ENCODE results near the gene ZSCAN10. TPM values are rescaled to one million over a fixed set of nuclear protein-coding genes. Genes with fewer than 3 reads are reported as not detected.

Gene ZSCAN10
- total RNA-seq, 1 experiment from 2014 or later: 0.76 TPM

DNA sequence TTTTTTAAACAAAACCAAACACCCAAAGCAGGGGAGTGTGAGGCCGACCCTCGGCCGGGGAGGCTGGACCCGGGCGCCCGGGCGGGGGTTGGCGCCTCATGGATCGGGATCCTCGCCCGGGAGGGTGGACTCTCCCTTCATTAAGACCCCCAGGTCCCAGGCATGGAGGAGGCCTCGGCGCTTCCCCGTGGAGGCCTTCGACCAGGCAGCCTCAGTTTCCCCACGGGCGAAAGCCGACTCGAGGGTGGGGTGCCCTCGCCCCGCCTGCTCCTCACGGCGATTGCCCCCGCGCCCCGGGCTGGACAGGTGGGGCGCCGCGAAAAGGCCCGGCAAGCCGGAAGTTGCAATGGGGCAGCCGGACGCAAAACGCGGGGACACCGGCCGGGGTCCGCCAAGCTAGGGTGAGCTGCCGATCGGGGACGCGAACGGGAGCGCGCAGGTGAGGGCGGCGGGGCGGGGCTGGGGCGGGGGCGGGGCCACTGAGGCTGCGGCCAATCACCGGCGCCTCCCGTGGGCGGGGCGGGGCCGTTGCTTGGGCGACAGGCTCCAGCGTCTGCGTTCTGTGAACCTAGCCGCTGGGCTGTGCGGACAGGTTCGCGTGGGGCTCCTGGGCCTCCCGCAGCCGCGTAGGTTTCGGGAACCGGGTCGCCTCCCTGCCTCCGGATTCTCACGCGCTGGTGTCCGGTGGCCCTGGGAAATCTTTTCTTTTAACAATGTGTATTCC is 7.3 kb upstream of the ZSCAN10 start (continued):
- TF ChIP-seq ZNF274 (IDR thresholded peaks at IDR 0.05; ENCODE audit: low read depth, low read length) (no peak), YY1 (IDR thresholded peaks at IDR 0.05; ENCODE audit: extremely low read depth, insufficient replicate concordance, low read depth, low read length) (peak; percentile 74), EGR1 (IDR thresholded peaks at IDR 0.05; ENCODE audit: low read depth) (peak; percentile 49; the same call in 1 of the 2 replicates), FOSL1 (IDR thresholded peaks at IDR 0.05; ENCODE audit: low read depth) (no peak), TCF7L2 (IDR thresholded peaks at IDR 0.05; ENCODE audit: borderline replicate concordance, extremely low read depth, insufficient read depth, insufficient read length) (peak; percentile 68), CBX3 (IDR thresholded peaks at IDR 0.05; ENCODE audit: low read depth) (0 out of 2 replicates have a peak, but pooled peaks have one; percentile 14), POLR2A (IDR thresholded peaks at IDR 0.05; ENCODE audit: borderline replicate concordance, extremely low read depth, insufficient read depth, insufficient read length) (peak; percentile 52), SIN3A (IDR thresholded peaks at IDR 0.05; ENCODE audit: low read depth) (peak; percentile 46; the same call in 1 of the 2 replicates), CEBPB (IDR thresholded peaks at IDR 0.05; ENCODE audit: low read depth) (no peak), EZH2 (IDR thresholded peaks at IDR 0.05) (no peak), SRF (IDR thresholded peaks at IDR 0.05; ENCODE audit: low read depth) (no peak), ELF1 (IDR thresholded peaks at IDR 0.05; ENCODE audit: borderline replicate concordance, low read depth) (no peak; the same call in 1 of the 2 replicates)
- TF ChIP-seq, protein P1, sequence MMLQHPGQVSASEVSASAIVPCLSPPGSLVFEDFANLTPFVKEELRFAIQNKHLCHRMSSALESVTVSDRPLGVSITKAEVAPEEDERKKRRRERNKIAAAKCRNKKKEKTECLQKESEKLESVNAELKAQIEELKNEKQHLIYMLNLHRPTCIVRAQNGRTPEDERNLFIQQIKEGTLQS (IDR thresholded peaks at IDR 0.05): no peak
- TF ChIP-seq, protein P2, sequence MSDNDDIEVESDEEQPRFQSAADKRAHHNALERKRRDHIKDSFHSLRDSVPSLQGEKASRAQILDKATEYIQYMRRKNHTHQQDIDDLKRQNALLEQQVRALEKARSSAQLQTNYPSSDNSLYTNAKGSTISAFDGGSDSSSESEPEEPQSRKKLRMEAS (IDR thresholded peaks at IDR 0.05): peak; percentile 71

GRCh38 chr16:3101841-3102470 is 2.9 kb upstream of the ZSCAN10 start:
- BruUV-seq (replicated peaks): no TSS peak
- H3K4me1 ChIP-seq (ENCODE audit: control insufficient read depth in 1 of 2, insufficient read depth in 2 of 2, low read length in 2 of 2): peaks cover 19 to 32% of the 10 kb centered on the region in 2 experiments
- no peaks in the 10 kb centered on the region for H4K20me1 ChIP-seq (ENCODE audit: insufficient read depth)
- ATAC-seq: no peak
- H3K79me2 ChIP-seq (ENCODE audit: insufficient read depth, low read length): no peaks in the 10 kb centered on the region
- RAD21 ChIA-PET (ENCODE audit: low non-redundant PET in 1 of 2, low total read pairs in 2 of 2, uncharacterized antibody in 2 of 2, unreplicated experiment in 2 of 2): no interaction called here
- POLR2A ChIA-PET: no interaction called here
- no peaks in the 10 kb centered on the region for H3K27me3 ChIP-seq (ENCODE audit: insufficient read depth, low read length)
- H3K9me2 ChIP-seq (ENCODE audit: insufficient read depth): no peaks in the 10 kb centered on the region
- CTCF ChIA-PET: interaction anchor here (0.6 to 1.0 kb wide), 2 partner anchors 23 to 84 kb away, joined by 3 to 5 read pairs; no protein-coding TSS in a partner anchor
- no peak for DNase-seq (ENCODE audit: low read depth, low spot score)
- no peaks in the 10 kb centered on the region for H3K9me3 ChIP-seq (ENCODE audit: control insufficient read depth in 1 of 2, insufficient read depth in 1 of 2, low read depth in 1 of 2, low read length in 2 of 2)
- H3K36me3 ChIP-seq (ENCODE audit: control insufficient read depth in 1 of 2, insufficient read depth in 2 of 2, low read length in 2 of 2): no peaks in the 10 kb centered on the region
- intact Hi-C loops (cut with micrococcal nuclease): no loop called here
- no peak overlapping the region for H3K9ac ChIP-seq (ENCODE audit: low read length)
- no peak overlapping the region for H2AFZ ChIP-seq (ENCODE audit: low read depth, low read length, poor library complexity, severe bottlenecking)
- H3K4me2 ChIP-seq (ENCODE audit: low read length): no peak overlapping the region
- H3K4me3 ChIP-seq (replicated peaks in 1 of 2; ENCODE audit: low read depth in 1 of 2, low read length in 2 of 2): no peak overlapping the region
- TF ChIP-seq RAD21 (IDR thresholded peaks at IDR 0.05; ENCODE audit: low read depth) (no peak), TCF7L2 (IDR thresholded peaks at IDR 0.05; ENCODE audit: borderline replicate concordance, extremely low read depth, insufficient read depth, insufficient read length) (no peak), SIN3A (IDR thresholded peaks at IDR 0.05; ENCODE audit: low read depth) (no peak), CBX3 (IDR thresholded peaks at IDR 0.05; ENCODE audit: low read depth) (no peak)
- no peak overlapping the region for H3K27ac ChIP-seq (ENCODE audit: low read depth, low read length)

All from HCT116 (cell line).